RCC 7860 (cell line): ENCODE data around the gene LCN10.
"Not testable (repeated sequence)": the region's sequence is repeated elsewhere in the genome, so short reads cannot be mapped to it uniquely, and the experiment has no call there.

Experiments used
- DNase-seq: peaks from one replicate; pipeline ENCODE4 v3.0.0-alpha.2; 2015; ENCODE audit warnings: low spot score
- FAIRE-seq: peaks from 2 replicates; lab custom pipeline; 2012; peaks lifted over from hg19 to GRCh38; lab: Jason Lieb, UNC

Gene LCN10

GRCh38 chr9:136755302-136756133 is 12.8 kb upstream of the LCN10 start:
- not testable (repeated sequence) for FAIRE-seq, DNase-seq

GRCh38 chr9:136754626-136755301 is 12.0 kb upstream of the LCN10 start:
- no peak for FAIRE-seq

GRCh38 chr9:136754059-136754572 is 11.4 kb upstream of the LCN10 start:
- FAIRE-seq (no peak), DNase-seq (no peak)

More at GRCh38 chr9:136754626-136755301, 12.0 kb upstream of the LCN10 start:
- DNase-seq = no peak

GRCh38 chr9:136753371-136754058 is 10.8 kb upstream of the LCN10 start:
- FAIRE-seq (no peak), DNase-seq (no peak)

- FAIRE-seq = no peak
Measured at GRCh38 chr9:136751814-136752213, 9.1 kb upstream of the LCN10 start.

GRCh38 chr9:136751244-136751643 is 8.5 kb upstream of the LCN10 start:
- FAIRE-seq (no peak), DNase-seq (no peak)

More at GRCh38 chr9:136751814-136752213, 9.1 kb upstream of the LCN10 start:
- no peak for DNase-seq

- FAIRE-seq (no peak), DNase-seq (peak; percentile 5)
Measured at GRCh38 chr9:136750526-136750925, 7.8 kb upstream of the LCN10 start.

- DNase-seq (no peak), FAIRE-seq (no peak)
Measured at GRCh38 chr9:136748666-136749611, 6.2 kb upstream of the LCN10 start.

GRCh38 chr9:136748201-136748600 is 5.5 kb upstream of the LCN10 start, which contains the start of gene LCN6:
LCN6 (minus strand) TSS chr9:136748525; CDS start chr9:136748483, 42 bp downstream.
- no peak for FAIRE-seq
- DNase-seq = no peak

- DNase-seq = no peak
- FAIRE-seq = no peak
Measured at GRCh38 chr9:136747161-136748060, 4.7 kb upstream of the LCN10 start.

GRCh38 chr9:136746621-136747020 is 3.9 kb upstream of the LCN10 start:
- no peak for DNase-seq
- no peak for FAIRE-seq

GRCh38 chr9:136746155-136746490 is 3.4 kb upstream of the LCN10 start:
- no peak for DNase-seq

GRCh38 chr9:136745389-136746154 is 2.8 kb upstream of the LCN10 start:
- DNase-seq (no peak), FAIRE-seq (no peak)

More at GRCh38 chr9:136746155-136746490, 3.4 kb upstream of the LCN10 start:
- no peak for FAIRE-seq

GRCh38 chr9:136744773-136745172 is 2.0 kb upstream of the LCN10 start:
- no peak for FAIRE-seq
- no peak for DNase-seq

GRCh38 chr9:136743639-136744211 is 985 bp upstream of the LCN10 start:
- no peak for FAIRE-seq
- DNase-seq = no peak

GRCh38 chr9:136741883-136742571 is 713 bp downstream of the LCN10 start:
- FAIRE-seq (no peak), DNase-seq (no peak)
